Heart right ventricle (tissue), 16 donors: ENCODE measurements around the gene NAA38. TPM values are rescaled to one million over a fixed set of nuclear protein-coding genes. Genes with fewer than 3 reads are reported as not detected.
A peak's percentile ranks its signal among the peaks of the same experiment; 100 is the strongest.

Experiments
- ATAC-seq, 8 donors: fragments of 200-7000 bp; cut with Tn5 transposase; one replicate each; pipeline ENCODE4 v1.9.1; 2020; ENCODE audit warnings: mild to moderate bottlenecking in 8 of 8, moderate library complexity in 8 of 8, moderate number of reproducible peaks in 1 of 8
- DNase-seq, 2 donors: peaks; one replicate each; pipeline ENCODE4 v3.0.0-alpha.2; 2020
- H3K27ac ChIP-seq, 10 donors: fragments of 200-600 bp; sonication (generic) in 2 of 10; one replicate each; pipeline versions ENCODE4 v1.5.0 to v1.8.0; 2020 to 2022; ENCODE audit warnings: mild to moderate bottlenecking in 3 of 10
- H3K27me3 ChIP-seq, 7 donors: fragments of 200-600 bp; one replicate each; pipeline ENCODE4 v1.8.0; 2021 to 2022; ENCODE audit warnings: mild to moderate bottlenecking in 2 of 7
- H3K36me3 ChIP-seq, 9 donors: fragments of 200-600 bp; sonication (generic) in 1 of 9; one replicate each; pipeline versions ENCODE4 v1.5.0 to v1.8.0; 2020 to 2022; ENCODE audit warnings: mild to moderate bottlenecking in 2 of 9
- H3K4me1 ChIP-seq, 9 donors: fragments of 200-600 bp; sonication (generic) in 1 of 9; one replicate each; pipeline versions ENCODE4 v1.5.0 to v1.8.0; 2020 to 2022; ENCODE audit warnings: mild to moderate bottlenecking in 4 of 9
- H3K4me3 ChIP-seq, 10 donors: fragments of 200-600 bp; sonication (generic) in 2 of 10; one replicate each; pipeline versions ENCODE4 v1.5.0 to v1.8.0; 2020 to 2022; ENCODE audit warnings: mild to moderate bottlenecking in 7 of 10, moderate library complexity in 2 of 10
- H3K9me3 ChIP-seq, 11 donors: fragments of 200-600 bp in 10 of 11; sonication (generic) in 2 of 11; one replicate each; pipeline versions ENCODE4 v1.5.0 to v1.8.0; 2013 to 2022; ENCODE audit warnings: mild to moderate bottlenecking in 2 of 11, control low read depth in 1 of 11, moderate library complexity in 1 of 11
- WGBS, 2 donors: extraction: QIAGEN DNeasy Blood & Tissue Kit; methylation state at CpG; one replicate each; pipeline ENCODE4 v1.1.7; 2013; ENCODE audit warnings: inconsistent platforms in 1 of 2; 5-methylcytosine and 5-hydroxymethylcytosine counted together
- intact Hi-C, 10 donors: fragments of 100-400 bp; cut with DNase I; formaldehyde crosslinking; loops; one replicate each; pipeline versions ENCODE4 v1.11.1 to v1.14.2; 2022
- polyA plus RNA-seq, 2 donors: library from polyadenylated mRNA; stranded (reverse); fragments of 200-250 nt; gene quantifications; one replicate each; pipeline ENCODE4 v1.2.3, GENCODE V29; 2013
- total RNA-seq, 10 donors: library from RNA; stranded (reverse); fragmentation: NEBNext Ultra II Directional in 3 of 10; extraction: Animal tissue kit (Norgen Biotek cat#: 25700) in 3 of 10; gene quantifications; one replicate each; pipeline versions ENCODE4 v1.2.1 to v1.2.4, GENCODE V29; 2021 to 2023
- TF ChIP-seq, protein P1 (sequence below), 9 donors: fragments of 200-600 bp; sonication (generic) in 2 of 9; IDR thresholded peaks; one replicate each; pipeline versions ENCODE4 v1.5.0 to v1.8.0; 2021 to 2022; ENCODE audit warnings: antibody characterized with exemption in 9 of 9, mild to moderate bottlenecking in 5 of 9, moderate library complexity in 1 of 9
- donor health status: Arrhythmogenic right ventricular cardiomyopathy.
- donor health status: ischemic (EF 13 %, LVEDD 7.1; RV severe dilation, severe dysfunction).
- donor health status: healthy with polysubstance abuse.
- donor health status: DM: no; HTN: yes; CAD: no.
- donor health status: DM: no; HTN: no; CAD: no.
- donor health status: ischemic (EF 25% LVEDD 6.9; RV normal size, moderate dysfunction).
- donor health status: ischemic (EF 25% LVEDD 5.7; RV mildly dilated, moderate dysfunction).
- donor health status: healthy.
- donor health status: DM: yes; HTN: yes; CAD: no.
- donor health status: Ischemic cardiomyopathy.
- donor health status: ischemic (EF 35%, LVEDD 5.7; RV mildly dilated, moderate dysfunction).
- donor health status: nonischemic (EF 11% LVEDD 7.7; RV severe dilation, severe dysfunction).
- donor health status: DM: yes; HTN: yes; CAD: no.
- donor health status: PGD.
- donor health status: ischemic (EF 29% LVEDD 5.4; RV normal size, mild dysfunction).
- donor health status: nonischemic (EF 23%, LVEDD 6.1; RV moderate dilation, normal function).

The NAA38 gene
- total and polyA plus RNA-seq, 12 donors = 59.2 to 167 (median 75.2) TPM

GRCh38 chr17:7854851-7855659 lies 2.3 kb downstream of the NAA38 start, which contains the start of gene TMEM88:
Gene TMEM88 (plus strand): TSS chr17:7855066. CDS start chr17:7855075, 9 bp downstream.
- no peaks in the 10 kb centered on the region for H3K27me3 ChIP-seq
- 36 to 43% methylated on average over 57 of the region's 57 CpGs for WGBS, 2 donors
- peaks cover 3 to 65% (median 44%) of the 10 kb centered on the region in 9 donors for H3K4me1 ChIP-seq
- H3K4me3 ChIP-seq = peak within 1 kb of the TSS; percentile 35 to 72 (median 68)
- ATAC-seq = no peak
- intact Hi-C loops = loop anchor here in 6 of 10 donors (5.0 to 10.0 kb wide), 5 partner anchors 33 to 300 kb away; partner anchors contain the start of genes PER1 (in 1 of the 6) and RNF227 (in 1 of the 6)
- H3K36me3 ChIP-seq = peaks cover 0 to 58% (median 29%) of the 10 kb centered on the region in 9 donors
- DNase-seq = peak; percentile 53 to 57
- H3K27ac ChIP-seq = peak within 1 kb of the TSS; percentile 82 to 98 (median 93)
- no peaks in the 10 kb centered on the region for H3K9me3 ChIP-seq
- TF ChIP-seq, protein P1, sequence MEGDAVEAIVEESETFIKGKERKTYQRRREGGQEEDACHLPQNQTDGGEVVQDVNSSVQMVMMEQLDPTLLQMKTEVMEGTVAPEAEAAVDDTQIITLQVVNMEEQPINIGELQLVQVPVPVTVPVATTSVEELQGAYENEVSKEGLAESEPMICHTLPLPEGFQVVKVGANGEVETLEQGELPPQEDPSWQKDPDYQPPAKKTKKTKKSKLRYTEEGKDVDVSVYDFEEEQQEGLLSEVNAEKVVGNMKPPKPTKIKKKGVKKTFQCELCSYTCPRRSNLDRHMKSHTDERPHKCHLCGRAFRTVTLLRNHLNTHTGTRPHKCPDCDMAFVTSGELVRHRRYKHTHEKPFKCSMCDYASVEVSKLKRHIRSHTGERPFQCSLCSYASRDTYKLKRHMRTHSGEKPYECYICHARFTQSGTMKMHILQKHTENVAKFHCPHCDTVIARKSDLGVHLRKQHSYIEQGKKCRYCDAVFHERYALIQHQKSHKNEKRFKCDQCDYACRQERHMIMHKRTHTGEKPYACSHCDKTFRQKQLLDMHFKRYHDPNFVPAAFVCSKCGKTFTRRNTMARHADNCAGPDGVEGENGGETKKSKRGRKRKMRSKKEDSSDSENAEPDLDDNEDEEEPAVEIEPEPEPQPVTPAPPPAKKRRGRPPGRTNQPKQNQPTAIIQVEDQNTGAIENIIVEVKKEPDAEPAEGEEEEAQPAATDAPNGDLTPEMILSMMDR (IDR thresholded peaks at IDR 0.05) = no peak

DNA sequence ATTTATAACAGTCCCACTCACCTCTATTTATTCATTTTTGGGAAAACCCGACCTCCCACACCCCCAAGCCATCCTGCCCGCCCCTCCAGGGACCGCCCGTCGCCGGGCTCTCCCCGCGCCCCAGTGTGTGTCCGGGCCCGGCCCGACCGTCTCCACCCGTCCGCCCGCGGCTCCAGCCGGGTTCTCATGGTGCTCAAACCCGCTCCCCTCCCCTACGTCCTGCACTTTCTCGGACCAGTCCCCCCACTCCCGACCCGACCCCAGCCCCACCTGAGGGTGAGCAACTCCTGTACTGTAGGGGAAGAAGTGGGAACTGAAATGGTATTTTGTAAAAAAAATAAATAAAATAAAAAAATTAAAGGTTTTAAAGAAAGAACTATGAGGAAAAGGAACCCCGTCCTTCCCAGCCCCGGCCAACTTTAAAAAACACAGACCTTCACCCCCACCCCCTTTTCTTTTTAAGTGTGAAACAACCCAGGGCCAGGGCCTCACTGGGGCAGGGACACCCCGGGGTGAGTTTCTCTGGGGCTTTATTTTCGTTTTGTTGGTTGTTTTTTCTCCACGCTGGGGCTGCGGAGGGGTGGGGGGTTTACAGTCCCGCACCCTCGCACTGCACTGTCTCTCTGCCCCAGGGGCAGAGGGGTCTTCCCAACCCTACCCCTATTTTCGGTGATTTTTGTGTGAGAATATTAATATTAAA lies 3.1 kb downstream of the NAA38 start:
- H3K27me3 ChIP-seq = no peaks in the 10 kb centered on the region
- peak overlapping the region in 9 of 10 donors; percentile 60 to 72 (median 68) for H3K4me3 ChIP-seq
- TF ChIP-seq, protein P1 (IDR thresholded peaks at IDR 0.05) = no peak
- H3K9me3 ChIP-seq = no peaks in the 10 kb centered on the region
- DNase-seq = peak; percentile 13 to 42
- intact Hi-C loops = loop anchor here in 4 of 10 donors (5.0 to 10.0 kb wide), 3 partner anchors 109 to 301 kb away; partner anchors contain the start of gene PER1 (in 1 of the 4)
- WGBS, 2 donors = 51 to 66% methylated on average over 31 of the region's 31 CpGs
- peak overlapping the region; percentile 82 to 98 (median 93) for H3K27ac ChIP-seq
- ATAC-seq = no peak
- H3K36me3 ChIP-seq = peaks cover 0 to 63% (median 38%) of the 10 kb centered on the region in 9 donors
- peaks cover 3 to 65% (median 44%) of the 10 kb centered on the region in 9 donors for H3K4me1 ChIP-seq

DNA sequence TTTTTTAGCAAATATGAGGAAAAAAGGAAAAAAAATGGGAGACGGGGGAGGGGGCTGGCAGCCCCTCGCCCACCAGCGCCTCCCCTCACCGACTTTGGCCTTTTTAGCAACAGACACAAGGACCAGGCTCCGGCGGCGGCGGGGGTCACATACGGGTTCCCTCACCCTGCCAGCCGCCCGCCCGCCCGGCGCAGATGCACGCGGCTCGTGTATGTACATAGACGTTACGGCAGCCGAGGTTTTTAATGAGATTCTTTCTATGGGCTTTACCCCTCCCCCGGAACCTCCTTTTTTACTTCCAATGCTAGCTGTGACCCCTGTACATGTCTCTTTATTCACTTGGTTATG lies 3.7 kb downstream of the NAA38 start:
- TF ChIP-seq, protein P1 (IDR thresholded peaks at IDR 0.05) = no peak
- Histone ChIP-seq H3K27me3 (no peaks in the 10 kb centered on the region), H3K27ac (peak overlapping the region in 9 of 10 donors; percentile 85 to 98 (median 93)), H3K36me3 (peaks cover 0 to 69% (median 43%) of the 10 kb centered on the region in 9 donors), H3K4me3 (peak overlapping the region in 8 of 10 donors; percentile 11 to 72 (median 68)), H3K4me1 (peaks cover 3 to 62% (median 39%) of the 10 kb centered on the region in 9 donors), H3K9me3 (no peaks in the 10 kb centered on the region)
- ATAC-seq = no peak
- intact Hi-C loops = loop anchor here in 4 of 10 donors (5.0 to 10.0 kb wide), 3 partner anchors 109 to 301 kb away; partner anchors contain the start of gene PER1 (in 1 of the 4)
- WGBS, 2 donors = 72 to 77% methylated on average over 21 of the region's 21 CpGs
- DNase-seq = no peak
